ENCODE results near the gene NUPR1.
A peak's percentile ranks its signal among the peaks of the same experiment; 100 is the strongest.

NUPR1 gene

DNA sequence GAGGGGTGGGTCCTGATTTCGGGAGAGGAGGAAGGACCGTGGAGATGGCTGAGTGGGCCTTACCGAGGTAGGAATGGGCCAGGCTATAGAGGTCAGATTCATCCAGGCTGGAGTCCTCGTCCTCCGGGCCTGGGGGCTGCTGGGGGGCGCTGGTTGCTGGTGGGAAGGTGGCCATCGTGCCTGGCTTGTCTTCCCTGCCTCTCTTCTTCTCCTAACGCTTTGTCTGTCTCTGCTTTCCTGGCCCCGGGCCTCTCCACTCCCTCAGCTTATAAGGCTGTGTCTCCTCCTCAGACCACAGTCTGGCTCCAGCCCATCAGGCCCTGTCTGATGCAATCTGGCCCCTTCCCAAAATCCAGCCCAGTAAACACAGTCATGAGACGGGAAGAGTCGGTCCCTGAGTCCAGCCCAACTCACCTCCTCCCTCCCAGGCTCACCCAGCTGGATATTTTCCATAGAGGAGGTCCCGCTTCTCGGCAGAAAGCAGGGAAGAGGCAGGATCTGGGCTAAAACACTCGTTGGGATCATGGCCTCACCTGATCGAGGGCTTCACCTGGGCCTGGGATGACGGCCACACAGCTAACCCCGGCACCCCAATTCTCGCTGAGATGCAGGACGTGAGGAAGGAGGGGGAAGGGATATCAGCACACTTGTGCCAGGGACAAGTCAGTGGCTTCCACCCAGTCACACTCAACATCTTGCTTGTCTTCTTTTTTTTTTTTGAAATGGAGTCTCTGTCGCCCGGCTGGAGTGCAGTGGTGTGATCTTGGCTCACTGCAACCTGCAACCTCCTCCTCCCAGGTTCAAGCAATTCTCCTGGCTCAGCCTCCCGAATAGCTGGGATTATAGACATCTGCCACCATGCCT is at the start of gene NUPR1:
NUPR1 (minus strand) TSS at position 242 of the 864 bp plus-strand sequence; CDS start at position 175, 67 bp downstream.
- H3K27me3 ChIP-seq (replicated peaks): no peaks in the 10 kb centered on the region
- in situ Hi-C loops (cut with HindIII; ENCODE audit: low pct_ligation_motif_present, low sequenced_read_pairs): no loop called here
- TF ChIP-seq CTCF (IDR thresholded peaks at IDR 0.05; ENCODE audit: low read depth, low read length, missing control alignments): no peak
- H3K36me3 ChIP-seq (replicated peaks): no peaks in the 10 kb centered on the region
- H3K4me3 ChIP-seq (ENCODE audit: low read depth, low read length): peak within 1 kb of the TSS; percentile 15
- peak; percentile 72 for DNase-seq
- H3K27ac ChIP-seq: no peak within 1 kb of the TSS

DNA sequence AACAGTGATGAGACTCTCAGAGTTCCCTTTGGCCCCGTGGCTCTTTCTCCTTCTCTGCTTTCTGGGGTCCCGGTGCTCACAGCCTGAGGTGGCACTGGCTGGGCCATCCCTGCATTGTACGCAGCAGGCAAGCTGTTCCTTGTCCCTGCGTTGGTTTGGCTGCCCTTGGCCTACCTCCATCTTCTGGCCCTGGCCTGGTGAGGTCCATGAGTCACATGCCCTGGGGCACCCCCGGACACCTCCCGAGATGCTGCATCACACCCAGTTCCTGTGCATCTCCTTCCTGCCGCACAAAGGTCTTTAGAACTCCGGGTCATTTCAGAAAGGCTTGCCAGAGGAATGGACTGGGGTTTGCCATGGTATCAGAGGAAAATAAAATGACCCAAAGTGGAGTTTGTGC is 48.6 kb upstream of the NUPR1 start:
- H3K36me3 ChIP-seq (replicated peaks): peaks cover 9% of the 10 kb centered on the region
- no peak overlapping the region for H3K27ac ChIP-seq
- no peaks in the 10 kb centered on the region for H3K27me3 ChIP-seq (replicated peaks)
- in situ Hi-C loops (cut with HindIII; ENCODE audit: low pct_ligation_motif_present, low sequenced_read_pairs): no loop called here
- no peak for TF ChIP-seq CTCF (IDR thresholded peaks at IDR 0.05; ENCODE audit: low read depth, low read length, missing control alignments)
- no peak overlapping the region for H3K4me3 ChIP-seq (ENCODE audit: low read depth, low read length)
- no peak for DNase-seq

GRCh38 chr16:28586466-28586865 is 47.7 kb upstream of the NUPR1 start:
- peaks cover 9% of the 10 kb centered on the region for H3K36me3 ChIP-seq (replicated peaks)
- no peak overlapping the region for H3K4me3 ChIP-seq (ENCODE audit: low read depth, low read length)
- H3K27me3 ChIP-seq (replicated peaks): no peaks in the 10 kb centered on the region
- no peak for TF ChIP-seq CTCF (IDR thresholded peaks at IDR 0.05; ENCODE audit: low read depth, low read length, missing control alignments)
- in situ Hi-C loops (cut with HindIII; ENCODE audit: low pct_ligation_motif_present, low sequenced_read_pairs): no loop called here
- no peak for DNase-seq
- no peak overlapping the region for H3K27ac ChIP-seq

DNA sequence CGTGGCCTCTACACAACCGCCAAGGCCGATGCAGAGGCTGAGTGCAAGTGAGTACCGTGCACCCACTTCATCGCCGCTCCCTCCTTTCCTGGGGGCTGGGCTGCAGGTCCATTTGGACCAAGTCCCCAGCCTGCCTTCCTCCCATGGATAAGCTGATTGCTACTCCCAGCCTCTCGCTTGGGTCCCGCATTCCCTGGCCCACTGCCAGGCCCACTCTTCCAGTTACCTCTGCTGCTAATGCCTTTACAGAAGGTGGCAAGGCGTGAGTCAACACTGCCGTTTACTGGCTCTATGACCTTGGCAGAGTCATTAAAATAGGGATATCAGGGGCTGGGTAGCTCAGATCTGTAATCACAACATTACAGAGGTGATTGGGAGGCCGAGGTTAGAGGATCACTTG is 46.9 kb upstream of the NUPR1 start:
- no peaks in the 10 kb centered on the region for H3K27me3 ChIP-seq (replicated peaks)
- TF ChIP-seq CTCF (IDR thresholded peaks at IDR 0.05; ENCODE audit: low read depth, low read length, missing control alignments): no peak
- peaks cover 9% of the 10 kb centered on the region for H3K36me3 ChIP-seq (replicated peaks)
- DNase-seq: no peak
- in situ Hi-C loops (cut with HindIII; ENCODE audit: low pct_ligation_motif_present, low sequenced_read_pairs): no loop called here
- H3K27ac ChIP-seq: no peak overlapping the region
- no peak overlapping the region for H3K4me3 ChIP-seq (ENCODE audit: low read depth, low read length)

DNA sequence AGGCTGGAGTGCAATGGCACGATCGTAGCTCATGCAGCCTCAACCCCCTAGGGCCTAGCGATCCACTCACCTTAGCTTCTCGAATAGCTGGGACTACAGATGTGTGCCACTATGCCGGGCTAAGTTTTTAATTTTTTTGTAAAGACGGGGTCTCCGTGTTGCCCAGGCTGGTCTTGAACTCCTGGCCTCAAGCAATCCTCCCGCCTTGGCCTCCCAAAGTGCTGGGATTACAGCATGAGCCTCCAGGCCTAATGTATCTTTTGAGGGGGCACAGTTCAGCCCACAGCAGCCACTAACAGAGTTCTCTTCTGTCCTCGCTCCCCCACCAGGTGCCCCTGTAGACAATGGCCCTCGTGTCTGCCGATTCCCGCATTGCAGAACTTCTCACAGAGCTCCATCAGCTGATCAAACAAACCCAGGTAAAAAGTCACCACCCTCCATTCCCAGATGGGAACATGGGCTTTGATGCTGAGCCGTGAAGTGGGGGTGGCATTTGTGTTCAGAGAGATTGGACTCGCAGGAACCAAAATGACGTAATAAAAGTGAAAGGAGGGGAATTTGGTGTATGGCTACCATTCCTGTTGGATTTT is 42.0 kb upstream of the NUPR1 start:
- in situ Hi-C loops (cut with HindIII; ENCODE audit: low pct_ligation_motif_present, low sequenced_read_pairs): no loop called here
- H3K27ac ChIP-seq: no peak overlapping the region
- no peak for DNase-seq
- no peaks in the 10 kb centered on the region for H3K27me3 ChIP-seq (replicated peaks)
- TF ChIP-seq CTCF (IDR thresholded peaks at IDR 0.05; ENCODE audit: low read depth, low read length, missing control alignments): no peak
- H3K36me3 ChIP-seq (replicated peaks): peaks cover 2% of the 10 kb centered on the region
- H3K4me3 ChIP-seq (ENCODE audit: low read depth, low read length): no peak overlapping the region
